Measurements from ENCODE around the gene LARP4B. TPM values are rescaled to one million over a fixed set of nuclear protein-coding genes. Genes with fewer than 3 reads are reported as not detected.

LARP4B gene
- total and polyA plus RNA-seq, 2 of the 13 experiments (the other 11 are each of a cell fraction or from before 2014, with no cell fraction given): 19.5 to 30.2 TPM

- ChIA-PET CTCF (ENCODE audit: low intra/inter-chr PET ratio, low total read pairs) (no interaction called here), POLR2A (no interaction called here)
- BruUV-seq (replicated peaks): no TSS peak
- in situ Hi-C loops (cut with HindIII; ENCODE audit: extremely low pct_ligation_motif_present, low pct_unique_long_range_greater_than_20kb) (no loop called here), intact Hi-C loops (cut with micrococcal nuclease; ENCODE audit: unreplicated experiment) (no loop called here)
- Histone ChIP-seq H3K79me2 (ENCODE audit: insufficient read depth, low read length) (no peaks in the 10 kb centered on the region), H3K4me3 (replicated peaks in 1 of 3; ENCODE audit: insufficient read depth in 1 of 3, low read depth in 2 of 3, low read length in 3 of 3) (no peak overlapping the region), H3K36me3 (replicated peaks in 1 of 2; ENCODE audit: control insufficient read depth in 1 of 2, insufficient read depth in 2 of 2, low read length in 2 of 2) (no peaks in the 10 kb centered on the region), H4K20me1 (ENCODE audit: insufficient read depth, low read length) (no peaks in the 10 kb centered on the region), H3K27ac (ENCODE audit: extremely low read length, insufficient read depth, low read length) (no peak overlapping the region), H2AFZ (ENCODE audit: low read length) (no peak overlapping the region), H3K27me3 (ENCODE audit: control insufficient read depth in 1 of 2, insufficient read depth in 2 of 2, low read length in 2 of 2) (peaks cover 8 to 61% of the 10 kb centered on the region in 2 experiments; a peak in 4 of 5 replicates), H3K4me1 (ENCODE audit: insufficient read depth, low read length) (no peaks in the 10 kb centered on the region), H3K4me2 (ENCODE audit: low read depth, low read length) (no peak overlapping the region), H3K9me3 (ENCODE audit: low read length) (no peaks in the 10 kb centered on the region), H3K9ac (ENCODE audit: insufficient read depth, low read depth, low read length) (no peak overlapping the region)
- DNase-seq (ENCODE audit: low spot score): no peak
- no peak for FAIRE-seq
- 43% methylated on average over 13 of the region's 13 CpGs for WGBS (ENCODE audit: low lambda C conversion rate)
- ATAC-seq: no peak
- TF ChIP-seq ZNF367 (CRISPR knock-in tag; IDR thresholded peaks at IDR 0.05; ENCODE audit: borderline replicate concordance) (no peak), ZNF382 (CRISPR knock-in tag; IDR thresholded peaks at IDR 0.05; ENCODE audit: borderline replicate concordance) (no peak), ZFP91 (CRISPR knock-in tag; IDR thresholded peaks at IDR 0.05; ENCODE audit: borderline replicate concordance) (no peak), ETV6 (CRISPR knock-in tag; conservative IDR thresholded peaks at IDR 0.05) (no peak), ZNF354B (CRISPR knock-in tag; IDR thresholded peaks at IDR 0.05) (no peak), ZUFSP (CRISPR knock-in tag; IDR thresholded peaks at IDR 0.05; ENCODE audit: borderline replicate concordance) (no peak), GATAD1 (CRISPR knock-in tag; IDR thresholded peaks at IDR 0.05) (no peak), ATF6 (CRISPR knock-in tag; conservative IDR thresholded peaks at IDR 0.05) (no peak), ZNF704 (CRISPR knock-in tag; IDR thresholded peaks at IDR 0.05; ENCODE audit: borderline replicate concordance) (no peak), ZNF841 (CRISPR knock-in tag; IDR thresholded peaks at IDR 0.05; ENCODE audit: borderline replicate concordance) (no peak), TERF1 (CRISPR knock-in tag; IDR thresholded peaks at IDR 0.05) (no peak), ZNF614 (CRISPR knock-in tag; IDR thresholded peaks at IDR 0.05; ENCODE audit: borderline replicate concordance) (no peak), CERS6 (CRISPR knock-in tag; IDR thresholded peaks at IDR 0.05) (no peak), SYNCRIP (IDR thresholded peaks at IDR 0.05; ENCODE audit: insufficient read depth, low read depth, low read length) (no peak), ZNF431 (CRISPR knock-in tag; IDR thresholded peaks at IDR 0.05; ENCODE audit: borderline replicate concordance, low read depth) (no peak)
Observed at GRCh38 chr10:774223-774622, 157.3 kb downstream of the LARP4B start.
